NCI-H1048 (cell line): Measurements from ENCODE around the gene PROP1.
"Not testable (repeated sequence)": the region's sequence is repeated elsewhere in the genome, so short reads cannot be mapped to it uniquely, and the experiment has no call there.

ENCODE experiments used
- DNase-seq: peaks from one replicate; lab custom pipeline; 2025; lab: John Stamatoyannopoulos, UW

The PROP1 gene

GRCh38 chr5:177995691-177996595, at the start of gene PROP1:
PROP1 (minus strand) TSS chr5:177996242; CDS start chr5:177995933, 309 bp downstream.
- DNase-seq = no peak

GRCh38 chr5:178019379-178020030, 23.5 kb upstream of the PROP1 start:
- not testable (repeated sequence) for DNase-seq

DNA sequence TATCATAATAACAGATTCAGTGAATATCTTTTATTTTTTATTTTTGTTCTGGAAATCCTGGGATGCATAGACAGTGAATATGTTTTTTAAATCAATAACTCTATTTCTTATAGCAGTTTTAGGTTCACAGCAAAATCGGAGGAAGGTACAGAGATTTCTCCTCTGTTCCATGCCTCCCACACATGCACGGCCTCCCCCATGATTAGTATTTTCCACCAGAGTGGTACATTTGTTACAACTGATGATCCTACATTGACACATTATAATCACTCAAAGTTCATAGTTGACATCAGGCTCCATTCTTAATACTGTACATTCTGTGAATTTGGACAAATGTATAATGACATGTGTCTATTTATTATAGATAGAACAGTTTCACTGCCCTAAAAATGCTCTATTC, 16.7 kb upstream of the PROP1 start:
- not testable (repeated sequence) for DNase-seq

GRCh38 chr5:178011816-178012554, 15.9 kb upstream of the PROP1 start:
- not testable (repeated sequence) for DNase-seq

DNA sequence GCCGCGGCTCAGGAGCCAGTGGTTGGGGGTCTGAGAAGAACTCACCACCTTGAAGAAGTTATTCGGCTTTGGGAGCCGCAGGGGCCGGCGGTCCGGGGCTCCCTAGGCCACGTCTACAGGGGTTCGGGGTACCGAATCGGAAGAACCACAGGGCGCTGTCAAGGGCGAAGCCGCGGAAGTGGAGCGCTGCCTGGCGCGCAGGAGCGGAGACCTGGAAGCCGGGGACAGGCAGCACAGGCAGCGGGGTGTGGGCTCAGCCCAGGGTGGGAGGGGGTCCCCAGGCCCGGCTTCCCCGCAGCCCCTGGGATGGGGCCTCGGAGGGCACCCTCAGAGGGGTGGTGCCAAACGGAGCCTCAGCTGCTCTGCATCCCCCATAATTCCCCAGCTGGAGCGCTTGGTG, 11.2 kb upstream of the PROP1 start:
- DNase-seq = not testable (repeated sequence)

DNA sequence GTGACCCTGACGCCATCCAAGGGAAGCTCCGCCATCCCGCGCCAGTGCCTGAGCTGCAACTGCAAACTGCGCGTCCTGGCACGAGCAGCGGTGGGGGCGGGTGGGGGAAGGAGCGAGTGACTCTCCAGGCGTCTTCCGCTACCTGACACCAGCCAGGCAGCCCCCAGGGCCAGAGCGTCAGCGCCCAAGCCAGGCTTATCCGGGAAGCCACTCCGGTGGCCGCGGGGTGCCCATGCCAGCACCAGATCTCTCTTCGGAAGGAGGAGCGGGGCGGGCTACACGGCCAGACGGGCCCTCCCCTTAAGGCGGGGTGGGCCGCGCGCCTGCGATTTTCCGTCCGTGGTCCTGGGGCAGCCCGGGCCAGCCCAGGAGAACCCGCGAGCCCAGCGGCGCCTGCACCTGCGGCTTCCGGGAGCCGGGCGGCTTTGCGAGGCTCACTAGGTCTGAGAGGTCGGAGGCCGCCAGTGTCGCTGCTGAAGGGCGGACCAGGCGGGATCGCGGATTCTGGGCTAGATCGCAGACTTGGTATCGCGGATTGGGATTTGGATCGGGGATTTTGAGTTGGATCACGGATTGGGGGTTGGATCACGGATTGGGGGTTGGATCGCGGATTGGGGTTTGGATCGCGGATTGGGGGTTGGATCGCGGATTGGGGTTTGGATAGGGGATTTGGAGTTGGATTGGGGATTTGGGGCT, 10.6 kb upstream of the PROP1 start:
- DNase-seq = not testable (repeated sequence)

DNA sequence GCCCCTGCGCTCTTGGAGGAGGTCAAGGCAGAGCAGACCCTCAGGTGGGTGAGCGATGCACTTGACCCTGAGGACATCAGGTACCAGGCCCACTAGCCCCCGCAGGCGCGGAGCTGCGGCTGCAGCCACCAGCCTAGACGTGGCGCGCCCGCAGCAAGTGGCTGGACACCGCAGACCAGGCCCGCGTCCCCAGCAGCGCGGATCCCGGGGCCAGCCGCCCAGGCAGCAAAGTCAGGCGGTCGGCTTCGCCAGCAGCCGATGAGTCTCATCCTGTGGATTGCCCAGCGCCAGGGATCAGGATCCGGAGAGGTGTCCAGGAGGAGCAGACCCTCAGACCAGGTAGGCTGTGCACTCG, 10.1 kb upstream of the PROP1 start:
- not testable (repeated sequence) for DNase-seq

DNA sequence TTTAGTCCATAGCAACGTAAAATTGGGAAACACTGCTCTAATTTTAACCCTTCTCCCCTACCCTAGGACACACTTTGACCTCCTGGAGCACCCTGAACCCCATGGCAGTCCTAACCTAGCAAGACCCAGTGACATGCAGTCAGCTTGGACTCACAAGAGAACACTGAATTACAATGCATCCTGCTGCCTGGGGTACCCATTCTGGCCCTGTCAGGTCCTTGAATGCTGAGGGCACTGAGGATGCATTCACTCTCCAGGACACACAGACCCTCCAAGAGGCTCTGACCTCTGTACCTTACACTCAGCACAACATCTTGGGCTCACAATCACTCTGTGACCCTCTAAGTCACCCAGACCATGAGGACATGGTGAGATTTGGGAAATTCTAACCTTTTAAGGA, 1.8 kb upstream of the PROP1 start:
- no peak for DNase-seq

- no peak for DNase-seq
Observed at GRCh38 chr5:177997319-177997670, 1.3 kb upstream of the PROP1 start.

- no peak for DNase-seq
Observed at GRCh38 chr5:177996660-177997318, 747 bp upstream of the PROP1 start.

DNA sequence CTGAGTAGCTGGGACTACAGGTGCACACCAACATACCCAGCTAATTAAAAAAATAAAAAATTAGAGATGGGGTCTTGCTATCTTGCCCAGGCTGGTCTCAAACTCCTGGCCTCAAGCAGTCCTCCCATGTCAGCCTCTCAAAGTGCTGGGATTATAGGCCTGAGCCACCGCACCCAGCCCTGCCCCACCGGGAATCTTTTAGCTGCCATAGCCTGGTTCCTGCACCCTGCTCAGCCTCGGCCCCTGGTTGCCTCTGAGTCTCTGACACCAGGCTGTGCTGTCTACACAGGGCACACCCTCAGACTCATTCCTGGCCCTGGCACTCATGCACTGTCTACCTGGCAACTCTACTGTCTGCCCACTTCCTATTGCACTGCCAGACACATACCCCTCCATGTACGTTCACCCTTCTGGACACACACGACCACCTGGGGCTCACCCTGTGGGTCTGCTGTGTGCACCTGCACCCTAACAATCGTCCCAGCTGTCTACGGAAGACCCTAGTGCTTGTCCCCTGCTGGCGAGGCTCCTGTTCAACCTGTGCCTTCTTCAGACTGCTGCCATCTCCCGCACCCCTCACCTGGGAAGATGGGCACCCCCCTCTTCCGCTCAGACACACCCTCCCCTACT, 1.4 kb downstream of the PROP1 start:
- no peak for DNase-seq

DNA sequence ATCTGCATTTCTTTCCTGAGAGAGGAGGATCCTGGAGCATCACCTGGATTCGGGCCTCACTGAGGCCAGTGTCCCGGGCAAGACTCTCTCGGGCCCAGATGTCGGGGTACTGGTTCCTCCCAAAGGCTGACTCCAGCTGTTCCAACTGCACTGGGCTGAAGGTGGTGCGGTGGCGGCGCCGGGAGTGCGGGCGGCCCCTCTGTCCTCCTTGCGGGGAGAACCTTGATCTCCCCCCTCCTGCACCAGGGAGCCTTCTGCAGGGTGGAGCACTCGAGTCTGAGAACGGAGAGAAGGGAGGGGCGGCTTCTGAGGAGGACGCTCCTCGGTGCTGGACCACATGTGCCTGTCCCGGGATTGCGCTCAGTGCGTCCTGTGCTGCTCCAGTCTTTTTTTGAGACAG, 2.0 kb downstream of the PROP1 start:
- DNase-seq = no peak

DNA sequence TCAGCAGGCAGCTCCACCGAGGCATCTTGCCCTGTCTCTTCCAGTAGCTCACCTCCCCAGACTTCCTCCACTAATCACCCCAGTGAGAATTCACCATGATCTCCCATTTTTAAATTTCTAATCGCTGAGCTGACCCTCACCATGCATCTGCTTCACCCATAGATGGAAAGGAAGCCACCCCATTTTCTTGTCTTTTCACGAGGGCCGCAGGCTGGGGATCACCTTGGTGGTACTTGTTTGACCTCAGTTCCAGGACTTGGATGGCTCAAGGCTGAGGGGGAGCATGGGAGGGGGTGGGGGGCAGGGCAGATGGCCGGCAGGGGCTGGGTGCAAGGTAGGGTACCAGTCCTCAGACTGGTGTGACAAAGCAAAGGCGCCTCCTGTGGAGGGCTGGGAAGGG, 3.6 kb downstream of the PROP1 start:
- DNase-seq = no peak

GRCh38 chr5:177988989-177989625, 6.9 kb downstream of the PROP1 start:
- no peak for DNase-seq

- DNase-seq = no peak
Observed at GRCh38 chr5:177987326-177987725, 8.7 kb downstream of the PROP1 start.

DNA sequence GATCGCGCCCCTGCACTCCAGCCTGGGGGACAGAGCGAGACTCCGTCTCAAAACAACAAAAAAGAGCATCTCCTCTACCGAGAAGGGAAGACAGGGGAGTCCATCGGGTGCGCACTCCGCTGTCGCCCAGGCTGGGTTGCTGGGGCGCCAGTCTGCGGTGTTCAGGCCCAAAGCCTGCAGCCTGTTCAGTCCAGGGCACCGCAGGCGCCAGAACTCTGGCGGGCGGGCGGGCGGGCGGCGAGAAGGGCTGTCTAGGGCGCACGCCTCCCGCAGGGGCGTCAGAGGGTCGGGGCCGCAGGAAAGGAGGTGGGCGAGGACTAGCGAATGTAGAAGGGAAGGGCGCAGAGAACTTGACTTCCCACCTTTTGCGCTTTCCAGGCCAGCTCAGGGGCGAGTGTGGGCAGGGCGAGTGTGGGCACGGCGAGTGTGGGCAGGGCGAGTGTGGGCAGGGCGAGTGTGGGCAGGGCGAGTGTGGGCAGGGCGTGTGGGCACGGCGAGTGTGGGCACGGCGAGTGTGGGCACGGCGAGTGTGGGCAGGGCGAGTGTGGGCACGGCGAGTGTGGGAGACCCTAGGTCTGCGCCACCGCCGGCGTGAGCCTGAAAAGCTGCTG, 10.5 kb downstream of the PROP1 start:
- DNase-seq = no peak

GRCh38 chr5:177984584-177985206, 11.3 kb downstream of the PROP1 start:
- DNase-seq = no peak

DNA sequence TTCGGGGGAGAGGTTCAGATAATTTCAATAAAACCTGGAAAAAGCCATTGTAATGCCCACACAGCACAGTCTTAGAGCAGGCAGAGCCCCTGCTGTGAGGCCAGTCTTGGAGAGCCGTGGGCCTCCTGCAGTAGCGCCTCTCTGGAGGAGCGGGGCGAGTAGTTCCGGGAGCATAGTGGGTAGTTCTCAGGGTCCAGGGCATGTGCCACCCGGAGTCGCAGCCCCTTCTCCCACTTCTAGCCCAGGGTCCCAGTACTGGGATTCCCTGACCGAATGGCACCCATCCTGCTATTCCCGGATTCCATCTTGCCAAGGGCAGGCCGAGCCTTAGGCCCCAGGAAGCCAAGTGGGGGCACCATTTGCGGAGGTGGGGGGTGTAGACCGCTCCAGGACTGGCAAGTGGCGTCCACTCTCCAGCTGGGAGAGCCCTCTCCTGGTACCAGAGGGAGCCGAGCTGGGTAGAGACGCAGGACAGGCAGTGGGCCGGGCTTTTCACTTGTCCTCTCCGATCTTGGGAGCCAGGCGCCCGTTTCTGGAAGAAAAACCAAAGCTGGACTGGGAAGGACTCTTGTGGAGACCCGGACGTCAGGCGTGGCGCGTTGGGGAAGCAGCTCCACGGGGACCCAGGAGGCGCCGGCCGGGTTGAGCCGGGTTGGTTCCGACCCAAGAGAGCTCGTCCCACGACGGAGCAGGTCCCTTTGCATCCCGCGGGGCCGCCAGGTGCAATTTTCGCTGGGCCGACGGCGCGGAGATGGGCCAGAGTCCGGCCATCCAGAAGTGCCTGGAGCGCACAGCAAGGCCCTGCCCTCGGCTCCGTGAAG, 12.1 kb downstream of the PROP1 start:
- no peak for DNase-seq

DNA sequence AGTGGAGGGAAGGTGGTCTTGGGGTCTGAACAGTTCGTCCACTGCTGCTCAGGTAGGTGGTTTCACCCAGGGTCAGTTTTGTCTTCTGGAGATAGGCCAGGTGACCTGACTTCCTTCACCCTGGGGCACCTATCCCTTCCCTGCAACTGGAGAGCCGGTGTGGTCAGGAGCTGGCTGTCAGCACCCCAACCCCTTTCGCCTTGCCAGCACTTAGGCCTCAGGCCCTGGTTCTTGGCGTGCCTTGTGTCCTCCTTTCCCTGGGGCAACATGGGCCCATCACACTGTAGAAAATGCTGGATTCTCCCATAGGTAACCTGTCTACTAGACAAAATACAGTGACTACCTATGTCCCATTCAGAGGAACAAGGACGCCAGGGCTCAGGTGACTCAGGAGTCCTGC, 13.1 kb downstream of the PROP1 start:
- DNase-seq = no peak
